B cell (primary cell): Measurements from ENCODE around the gene DLX3. TPM values are rescaled to one million over a fixed set of nuclear protein-coding genes. Genes with fewer than 3 reads are reported as not detected.

Experiments used
- ATAC-seq: fragments of 200-7000 bp; cut with Tn5 transposase; one replicate; pipeline ENCODE4 v1.10.0; 2021; ENCODE audit warnings: low read depth, mild to moderate bottlenecking, moderate number of reproducible peaks, moderate library complexity
- CTCF ChIA-PET: fragments of 350-600 bp; sonication (Branson Sonifier 250); formaldehyde crosslinking; loops from one replicate; lab custom pipeline; 2021; ENCODE audit warnings: antibody characterized with exemption, inconsistent platforms; lab: Charles Lee
- POLR2A ChIA-PET: fragments of 350-600 bp; sonication (Branson Sonifier 250); formaldehyde crosslinking; loops from one replicate; lab custom pipeline; 2021; ENCODE audit warnings: antibody characterized with exemption; lab: Charles Lee
- DNase-seq: peaks from one replicate; pipeline ENCODE4 v3.0.0; 2013
- H2AFZ ChIP-seq: 2 replicates; pipeline ENCODE4 v1.6.1; 2012; ENCODE audit warnings: mild to moderate bottlenecking, low read depth, low read length; ENCODE audit not compliant: insufficient read depth, poor library complexity, severe bottlenecking
- H3K27ac ChIP-seq, 2 donors: 1 replicate in 1 of 2; 2 replicates in 1 of 2; pipeline ENCODE4 v1.5.1; 2012 to 2013; ENCODE audit warnings: low read length in 2 of 2, mild to moderate bottlenecking in 2 of 2, moderate library complexity in 1 of 2
- H3K27me3 ChIP-seq, 4 experiments: fragments of 200-600 bp in 1 of 4; sonication (generic) in 1 of 4; replicated peaks in 1 of 4; 1 replicate in 2 of 4; 2 replicates in 2 of 4; pipeline versions ENCODE4 v1.6.1 to v1.7.0; 2013 to 2016; ENCODE audit warnings: low read length in 3 of 4, mild to moderate bottlenecking in 2 of 4, mixed read lengths in 1 of 4, moderate library complexity in 1 of 4; ENCODE audit not compliant: insufficient read depth in 4 of 4, control insufficient read depth in 3 of 4; ENCODE audit errors: control extremely low read depth in 1 of 4
- H3K36me3 ChIP-seq, 2 experiments: replicated peaks in 1 of 2; 1 replicate in 1 of 2; 2 replicates in 1 of 2; pipeline versions ENCODE4 v1.6.1 to v1.7.1; 2013; ENCODE audit warnings: low read length in 1 of 2; ENCODE audit not compliant: insufficient read depth in 2 of 2, control insufficient read depth in 1 of 2; ENCODE audit errors: control extremely low read depth in 1 of 2, extremely low read depth in 1 of 2
- H3K4me1 ChIP-seq, 2 donors: fragments of 200-600 bp in 1 of 2; sonication (generic) in 1 of 2; 1 replicate in 1 of 2; 2 replicates in 1 of 2; pipeline versions ENCODE4 v1.5.1 to v1.6.1; 2013 to 2017; ENCODE audit warnings: low read length in 2 of 2; ENCODE audit not compliant: control insufficient read depth in 2 of 2, insufficient read depth in 2 of 2
- H3K4me2 ChIP-seq: replicated peaks from 2 replicates; pipeline ENCODE3; 2012; ENCODE audit warnings: mild to moderate bottlenecking, low read depth, low read length; ENCODE audit not compliant: poor library complexity, severe bottlenecking
- H3K4me3 ChIP-seq, 5 experiments: fragments of 200-600 bp in 1 of 5; sonication (generic) in 1 of 5; 1 replicate in 3 of 5; 2 replicates in 2 of 5; pipeline versions ENCODE4 v1.5.1 to v1.7.0; 2011 to 2016; ENCODE audit warnings: low read length in 4 of 5, mild to moderate bottlenecking in 4 of 5, low read depth in 2 of 5, control low read depth in 1 of 5, moderate library complexity in 1 of 5; ENCODE audit not compliant: insufficient read depth in 1 of 5; ENCODE audit errors: control extremely low read depth in 1 of 5, extremely low read depth in 1 of 5
- H3K79me2 ChIP-seq: fragments of 200-600 bp; sonication (generic); one replicate; pipeline ENCODE4 v1.6.0; 2016; ENCODE audit warnings: low read length; ENCODE audit not compliant: control insufficient read depth, insufficient read depth
- H3K9ac ChIP-seq: fragments of 200-600 bp; sonication (generic); 2 replicates; pipeline ENCODE4 v1.6.1; 2017; ENCODE audit warnings: mild to moderate bottlenecking, low read length, moderate library complexity
- H3K9me3 ChIP-seq, 3 donors: one replicate each; pipeline versions ENCODE4 v1.6.1 to v1.7.1; 2013; ENCODE audit warnings: low read length in 2 of 3; ENCODE audit not compliant: control insufficient read depth in 2 of 3, insufficient read depth in 1 of 3; ENCODE audit errors: control extremely low read depth in 1 of 3
- H4K20me1 ChIP-seq: 2 replicates; pipeline ENCODE4 v1.6.0; 2012; ENCODE audit warnings: mild to moderate bottlenecking, low read length; ENCODE audit not compliant: insufficient read depth, control insufficient read depth, poor library complexity, severe bottlenecking
- H3K27ac Mint-ChIP-seq: one replicate; pipeline ENCODE4 v1.8.0; 2021; ENCODE audit warnings: mixed read lengths
- H3K27me3 Mint-ChIP-seq: one replicate; pipeline ENCODE4 v1.8.0; 2021; ENCODE audit warnings: mixed read lengths
- H3K4me1 Mint-ChIP-seq: one replicate; pipeline ENCODE4 v1.8.0; 2021; ENCODE audit warnings: mixed read lengths
- H3K4me3 Mint-ChIP-seq: one replicate; pipeline ENCODE4 v1.8.0; 2021; ENCODE audit warnings: mixed read lengths
- H3K9me3 Mint-ChIP-seq: one replicate; pipeline ENCODE4 v1.8.0; 2022; ENCODE audit warnings: mixed read lengths; ENCODE audit not compliant: insufficient read depth
- EZH2 ChIP-seq: IDR thresholded peaks from 2 replicates; pipeline ENCODE4 v1.6.1; 2012; ENCODE audit warnings: borderline replicate concordance, low read depth, mild to moderate bottlenecking, moderate library complexity, low read length; ENCODE audit not compliant: insufficient read depth, poor library complexity, severe bottlenecking
- WGBS: methylation state at CpG from one replicate; pipeline ENCODE4 v1.1.5; 2013; ENCODE audit warnings: missing lambda C conversion rate; ENCODE audit not compliant: insufficient coverage; 5-methylcytosine and 5-hydroxymethylcytosine counted together
- intact Hi-C: fragments of 100-400 bp; cut with micrococcal nuclease; formaldehyde crosslinking; loops from one replicate; pipeline ENCODE4 v1.10.0; 2022
- polyA plus RNA-seq: library from polyadenylated mRNA; depleted of rRNA; stranded (reverse); fragments of >200 nt; gene quantifications from 2 replicates; pipeline ENCODE4 v1.2.3, GENCODE V29; 2012
- total RNA-seq, 2 donors: library from RNA; stranded (reverse); fragments of 120-200 nt in 1 of 2; gene quantifications; 1 replicate in 1 of 2; 2 replicates in 1 of 2; pipeline versions ENCODE4 v1.2.3 to v1.2.4, GENCODE V29; 2013 to 2022
- TF ChIP-seq, protein P1 (sequence below): fragments of 200-600 bp; IDR thresholded peaks from one replicate; pipeline ENCODE4 v1.8.0; 2022; ENCODE audit warnings: antibody characterized with exemption, mild to moderate bottlenecking

DLX3 gene
- total and polyA plus RNA-seq, 2 donors (not counting 1 experiment from before 2014, with no cell fraction given), result not detected

DNA sequence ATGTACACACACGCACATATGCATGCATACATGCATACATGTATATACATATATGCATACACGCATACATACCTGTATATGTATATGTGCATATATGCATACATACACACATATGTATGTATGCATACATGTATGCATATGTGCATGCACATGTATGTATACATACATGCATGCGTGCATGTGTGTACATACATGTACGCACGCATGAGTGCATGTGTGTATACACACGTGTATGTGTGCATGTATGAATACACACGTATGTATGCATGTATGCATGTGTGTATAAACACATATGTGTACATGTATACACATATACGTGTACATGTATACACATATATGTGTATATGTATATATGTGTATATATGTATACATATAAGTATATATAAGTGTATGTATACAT, 28.5 kb upstream of the DLX3 start:
- no peak overlapping the region for H3K27ac ChIP-seq
- H3K27me3 ChIP-seq, result peaks cover 0 to 32% (median 13%) of the 10 kb centered on the region in 4 experiments
- intact Hi-C loops, result no loop called here
- Mint-ChIP-seq H3K4me3 (no peak overlapping the region), H3K4me1 (peaks cover 11% of the 10 kb centered on the region), H3K9me3 (no peaks in the 10 kb centered on the region), H3K27me3 (peaks cover 37% of the 10 kb centered on the region), H3K27ac (no peak overlapping the region)
- H2AFZ ChIP-seq, result no peak overlapping the region
- no peaks in the 10 kb centered on the region for H3K79me2 ChIP-seq
- no peak for TF ChIP-seq EZH2
- H3K9ac ChIP-seq, result no peak overlapping the region
- H4K20me1 ChIP-seq, result no peaks in the 10 kb centered on the region
- H3K4me1 ChIP-seq, result peaks cover 10 to 13% of the 10 kb centered on the region in 2 donors
- ATAC-seq (no peak), DNase-seq (no peak)
- no peak overlapping the region for H3K4me2 ChIP-seq
- WGBS, result no CpG with 5 or more reads among the region's 8 CpGs
- H3K9me3 ChIP-seq, result no peaks in the 10 kb centered on the region
- POLR2A ChIA-PET, result no interaction called here
- H3K4me3 ChIP-seq, result no peak overlapping the region
- CTCF ChIA-PET, result no interaction called here
- H3K36me3 ChIP-seq, result no peaks in the 10 kb centered on the region

- Mint-ChIP-seq H3K4me3 (no peak overlapping the region), H3K27me3 (peaks cover 32% of the 10 kb centered on the region), H3K4me1 (peaks cover 9% of the 10 kb centered on the region), H3K9me3 (no peaks in the 10 kb centered on the region), H3K27ac (no peak overlapping the region)
- Histone ChIP-seq H3K27me3 (peaks cover 0 to 24% (median 10%) of the 10 kb centered on the region in 4 experiments), H3K27ac (no peak overlapping the region), H3K79me2 (no peaks in the 10 kb centered on the region), H4K20me1 (no peaks in the 10 kb centered on the region), H3K4me1 (peaks cover 8 to 11% of the 10 kb centered on the region in 2 donors), H3K9ac (no peak overlapping the region), H3K36me3 (no peaks in the 10 kb centered on the region), H2AFZ (no peak overlapping the region), H3K9me3 (no peaks in the 10 kb centered on the region), H3K4me2 (no peak overlapping the region), H3K4me3 (no peak overlapping the region)
- no peak for DNase-seq
- POLR2A ChIA-PET, result interaction anchor here (0.6 kb wide), 1 partner anchor 220 kb away, joined by 3 read pairs; no protein-coding TSS in a partner anchor
- intact Hi-C loops, result no loop called here
- ATAC-seq, result no peak
- no peak for TF ChIP-seq EZH2
- TF ChIP-seq, protein P1, sequence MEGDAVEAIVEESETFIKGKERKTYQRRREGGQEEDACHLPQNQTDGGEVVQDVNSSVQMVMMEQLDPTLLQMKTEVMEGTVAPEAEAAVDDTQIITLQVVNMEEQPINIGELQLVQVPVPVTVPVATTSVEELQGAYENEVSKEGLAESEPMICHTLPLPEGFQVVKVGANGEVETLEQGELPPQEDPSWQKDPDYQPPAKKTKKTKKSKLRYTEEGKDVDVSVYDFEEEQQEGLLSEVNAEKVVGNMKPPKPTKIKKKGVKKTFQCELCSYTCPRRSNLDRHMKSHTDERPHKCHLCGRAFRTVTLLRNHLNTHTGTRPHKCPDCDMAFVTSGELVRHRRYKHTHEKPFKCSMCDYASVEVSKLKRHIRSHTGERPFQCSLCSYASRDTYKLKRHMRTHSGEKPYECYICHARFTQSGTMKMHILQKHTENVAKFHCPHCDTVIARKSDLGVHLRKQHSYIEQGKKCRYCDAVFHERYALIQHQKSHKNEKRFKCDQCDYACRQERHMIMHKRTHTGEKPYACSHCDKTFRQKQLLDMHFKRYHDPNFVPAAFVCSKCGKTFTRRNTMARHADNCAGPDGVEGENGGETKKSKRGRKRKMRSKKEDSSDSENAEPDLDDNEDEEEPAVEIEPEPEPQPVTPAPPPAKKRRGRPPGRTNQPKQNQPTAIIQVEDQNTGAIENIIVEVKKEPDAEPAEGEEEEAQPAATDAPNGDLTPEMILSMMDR, result no peak
- CTCF ChIA-PET, result interaction anchor here (0.6 to 3.5 kb wide), 6 partner anchors 24 to 71 kb away, joined by 3 to 17 read pairs (median 4); no protein-coding TSS in a partner anchor
- 82% methylated on average over 4 of the region's 6 CpGs for WGBS
Measured at GRCh38 chr17:50022463-50023130, 27.6 kb upstream of the DLX3 start.
